ENCODE data around the gene ZCCHC7. TPM values are rescaled to one million over a fixed set of nuclear protein-coding genes. Genes with fewer than 3 reads are reported as not detected.

The ZCCHC7 gene
- total RNA-seq, 4 donors from 2014 or later, result 13.8 to 24.6 (median 18.5) TPM

- TF ChIP-seq, protein P1, sequence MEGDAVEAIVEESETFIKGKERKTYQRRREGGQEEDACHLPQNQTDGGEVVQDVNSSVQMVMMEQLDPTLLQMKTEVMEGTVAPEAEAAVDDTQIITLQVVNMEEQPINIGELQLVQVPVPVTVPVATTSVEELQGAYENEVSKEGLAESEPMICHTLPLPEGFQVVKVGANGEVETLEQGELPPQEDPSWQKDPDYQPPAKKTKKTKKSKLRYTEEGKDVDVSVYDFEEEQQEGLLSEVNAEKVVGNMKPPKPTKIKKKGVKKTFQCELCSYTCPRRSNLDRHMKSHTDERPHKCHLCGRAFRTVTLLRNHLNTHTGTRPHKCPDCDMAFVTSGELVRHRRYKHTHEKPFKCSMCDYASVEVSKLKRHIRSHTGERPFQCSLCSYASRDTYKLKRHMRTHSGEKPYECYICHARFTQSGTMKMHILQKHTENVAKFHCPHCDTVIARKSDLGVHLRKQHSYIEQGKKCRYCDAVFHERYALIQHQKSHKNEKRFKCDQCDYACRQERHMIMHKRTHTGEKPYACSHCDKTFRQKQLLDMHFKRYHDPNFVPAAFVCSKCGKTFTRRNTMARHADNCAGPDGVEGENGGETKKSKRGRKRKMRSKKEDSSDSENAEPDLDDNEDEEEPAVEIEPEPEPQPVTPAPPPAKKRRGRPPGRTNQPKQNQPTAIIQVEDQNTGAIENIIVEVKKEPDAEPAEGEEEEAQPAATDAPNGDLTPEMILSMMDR (IDR thresholded peaks at IDR 0.05; ENCODE audit: low read depth), result no peak
Measured at GRCh38 chr9:37097294-37097693, 23.1 kb upstream of the ZCCHC7 start.

DNA sequence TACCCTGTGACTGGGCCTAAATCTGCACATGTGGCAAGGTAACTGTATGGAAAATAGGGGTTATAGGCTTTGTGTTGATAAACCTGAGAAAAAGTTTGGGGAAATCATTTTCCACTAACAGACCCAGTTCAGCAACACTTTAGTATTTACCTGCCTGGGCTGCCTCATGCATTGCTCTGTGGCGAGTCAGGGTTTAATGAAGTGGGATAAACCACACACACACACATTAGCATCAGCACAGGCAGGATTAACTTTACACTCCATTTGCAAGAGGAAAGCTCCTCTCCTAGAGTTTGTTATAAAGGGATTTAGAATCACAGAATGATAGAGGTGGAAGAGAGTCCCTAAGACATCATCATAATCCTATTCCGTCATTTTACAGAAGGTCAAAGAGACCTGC is 20.0 kb upstream of the ZCCHC7 start:
- TF ChIP-seq, protein P1 (IDR thresholded peaks at IDR 0.05; ENCODE audit: low read depth), result no peak

- TF ChIP-seq, protein P1 (IDR thresholded peaks at IDR 0.05; ENCODE audit: low read depth), result no peak
Measured at GRCh38 chr9:37100741-37101140, 19.6 kb upstream of the ZCCHC7 start.

GRCh38 chr9:37102486-37102885 is 17.9 kb upstream of the ZCCHC7 start:
- TF ChIP-seq, protein P1 (IDR thresholded peaks at IDR 0.05; ENCODE audit: low read depth), result no peak

GRCh38 chr9:37104183-37104889 is 16.0 kb upstream of the ZCCHC7 start:
- TF ChIP-seq, protein P1 (IDR thresholded peaks at IDR 0.05; ENCODE audit: low read depth), result no peak

- TF ChIP-seq, protein P1 (IDR thresholded peaks at IDR 0.05; ENCODE audit: low read depth), result no peak
Measured at GRCh38 chr9:37105234-37105633, 15.1 kb upstream of the ZCCHC7 start.

DNA sequence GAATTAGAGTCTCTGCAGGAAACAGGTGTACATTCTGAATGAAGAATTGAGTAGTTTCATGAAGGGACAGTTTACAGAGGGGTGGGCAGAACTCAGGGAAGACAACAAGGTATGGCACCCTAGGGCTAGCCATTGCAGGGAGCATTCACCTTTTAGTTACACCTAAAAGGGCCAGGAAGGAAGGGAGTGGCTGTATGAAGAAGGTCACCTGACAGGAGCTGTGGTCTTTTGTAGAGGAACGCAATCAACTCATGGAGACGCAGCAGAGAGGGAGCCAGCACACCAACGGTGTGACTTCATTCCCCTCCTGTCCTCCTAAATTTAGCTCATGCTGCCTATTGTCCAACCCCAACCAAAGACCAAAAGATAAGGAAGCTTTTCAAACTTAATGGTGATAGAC is 12.7 kb upstream of the ZCCHC7 start:
- TF ChIP-seq, protein P1 (IDR thresholded peaks at IDR 0.05; ENCODE audit: low read depth), result no peak

Measured in subcutaneous adipose tissue (tissue), 4 donors.